ENCODE data around the gene NUBP2. TPM values are rescaled to one million over a fixed set of nuclear protein-coding genes. Genes with fewer than 3 reads are reported as not detected.

Gene NUBP2
- total and polyA plus RNA-seq, 12 donors, result 24.1 to 74.1 (median 29.4) TPM

DNA sequence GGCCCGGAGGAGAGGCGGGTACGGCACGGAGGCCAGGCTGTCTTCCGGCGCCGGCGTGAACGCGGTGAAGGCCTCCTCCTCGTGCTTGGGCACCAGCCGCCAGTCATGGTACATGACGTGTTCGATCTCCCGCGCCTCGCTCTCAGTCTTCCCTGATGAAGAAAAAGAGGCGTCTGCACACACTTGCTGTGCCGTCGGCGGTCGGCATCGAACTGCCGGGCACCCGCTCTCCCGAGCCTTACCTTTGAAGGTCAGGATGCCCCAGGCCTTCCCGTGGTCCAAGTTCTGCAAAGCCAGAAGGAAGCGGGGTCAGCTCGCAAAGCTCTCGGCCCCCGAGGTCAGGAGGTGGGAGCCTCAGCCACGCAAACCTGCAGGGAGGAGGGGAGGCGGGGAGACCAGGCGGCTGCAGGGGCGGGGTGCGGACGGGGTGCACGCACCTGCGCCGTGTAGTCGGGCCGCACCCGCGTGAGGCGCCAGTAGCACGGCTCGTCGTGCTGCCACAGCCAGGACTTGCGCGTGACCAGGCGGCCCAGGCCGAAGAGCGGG is 10.3 kb upstream of the NUBP2 start, which contains the start of gene EME2:
Gene EME2, plus strand, starts transcription at position 449 of the 546 bp plus-strand sequence. CDS start 418 bp downstream, outside the sequence.
- TF ChIP-seq, protein P1, sequence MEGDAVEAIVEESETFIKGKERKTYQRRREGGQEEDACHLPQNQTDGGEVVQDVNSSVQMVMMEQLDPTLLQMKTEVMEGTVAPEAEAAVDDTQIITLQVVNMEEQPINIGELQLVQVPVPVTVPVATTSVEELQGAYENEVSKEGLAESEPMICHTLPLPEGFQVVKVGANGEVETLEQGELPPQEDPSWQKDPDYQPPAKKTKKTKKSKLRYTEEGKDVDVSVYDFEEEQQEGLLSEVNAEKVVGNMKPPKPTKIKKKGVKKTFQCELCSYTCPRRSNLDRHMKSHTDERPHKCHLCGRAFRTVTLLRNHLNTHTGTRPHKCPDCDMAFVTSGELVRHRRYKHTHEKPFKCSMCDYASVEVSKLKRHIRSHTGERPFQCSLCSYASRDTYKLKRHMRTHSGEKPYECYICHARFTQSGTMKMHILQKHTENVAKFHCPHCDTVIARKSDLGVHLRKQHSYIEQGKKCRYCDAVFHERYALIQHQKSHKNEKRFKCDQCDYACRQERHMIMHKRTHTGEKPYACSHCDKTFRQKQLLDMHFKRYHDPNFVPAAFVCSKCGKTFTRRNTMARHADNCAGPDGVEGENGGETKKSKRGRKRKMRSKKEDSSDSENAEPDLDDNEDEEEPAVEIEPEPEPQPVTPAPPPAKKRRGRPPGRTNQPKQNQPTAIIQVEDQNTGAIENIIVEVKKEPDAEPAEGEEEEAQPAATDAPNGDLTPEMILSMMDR (IDR thresholded peaks at IDR 0.05), result no peak
- intact Hi-C loops (cut with DNase I), result loop anchor here in 1 of 10 donors (5.0 kb wide), 1 partner anchor 65 kb away; the partner anchor contains the start of gene MAPK8IP3
- 1% methylated on average over 53 of the region's 53 CpGs for WGBS, 2 donors
- ATAC-seq, result peak in 2 of 8 donors; percentile 0 to 1
- Histone ChIP-seq H3K4me1 (peaks cover 27 to 46% (median 39%) of the 10 kb centered on the region in 9 donors), H3K9me3 (no peaks in the 10 kb centered on the region), H3K36me3 (peaks cover 0 to 52% (median 21%) of the 10 kb centered on the region in 9 donors), H3K4me3 (peak within 1 kb of the TSS; percentile 88 to 100 (median 98)), H3K27me3 (no peaks in the 10 kb centered on the region), H3K27ac (peak within 1 kb of the TSS; percentile 89 to 99 (median 97))
- DNase-seq, result no peak

DNA sequence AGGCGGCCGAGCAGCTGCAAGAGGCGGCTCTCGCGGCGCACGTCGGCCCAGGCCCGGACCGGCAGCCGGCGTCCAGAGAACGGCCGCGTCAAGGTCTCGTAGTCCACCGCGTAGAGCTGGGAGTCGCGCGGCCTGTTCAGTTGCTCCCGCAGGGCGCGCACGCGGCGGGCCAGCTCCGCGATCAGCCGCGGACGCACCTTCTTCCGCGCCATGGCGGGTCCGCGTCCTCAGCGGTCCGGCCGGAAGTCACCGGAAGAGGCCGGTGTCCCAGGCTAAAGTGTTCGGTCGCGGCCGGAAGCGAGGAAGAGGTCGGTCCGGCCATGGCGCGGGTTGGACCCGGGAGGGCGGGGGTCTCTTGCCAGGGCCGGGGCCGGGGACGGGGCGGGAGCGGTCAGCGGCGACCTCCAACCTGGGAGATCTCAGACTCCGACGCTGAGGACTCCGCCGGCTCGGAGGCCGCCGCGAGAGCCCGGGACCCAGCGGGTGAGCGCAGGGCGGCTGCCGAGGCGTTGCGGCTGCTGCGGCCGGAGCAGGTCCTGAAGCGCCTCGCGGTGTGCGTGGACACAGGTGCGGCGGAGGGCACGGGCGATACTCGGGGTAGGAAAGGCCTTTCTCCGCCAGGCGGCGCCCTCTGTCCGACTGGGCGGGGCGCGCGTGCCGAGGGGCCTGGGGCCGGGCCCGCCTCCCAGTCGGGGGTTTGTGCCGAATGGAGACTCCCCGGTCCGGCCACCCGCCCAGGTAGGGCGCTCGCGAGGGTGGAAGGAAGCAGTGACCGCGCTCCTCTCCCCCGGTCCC is 9.7 kb upstream of the NUBP2 start, which contains the start of gene MRPS34:
Gene MRPS34, minus strand, starts transcription at position 227 of the 795 bp plus-strand sequence. Its CDS starts 15 bp downstream, at position 212.
- peak; percentile 79 to 86 for DNase-seq
- 0% methylated on average over 99 to 108 of the region's 108 CpGs for WGBS, 2 donors
- H3K4me1 ChIP-seq, result peaks cover 27 to 46% (median 39%) of the 10 kb centered on the region in 9 donors
- intact Hi-C loops (cut with DNase I), result loop anchor here in 1 of 10 donors (5.0 kb wide), 1 partner anchor 66 kb away; the partner anchor contains the start of gene MAPK8IP3
- H3K36me3 ChIP-seq, result peaks cover 0 to 52% (median 19%) of the 10 kb centered on the region in 9 donors
- peak within 1 kb of the TSS; percentile 88 to 100 (median 98) for H3K4me3 ChIP-seq
- no peaks in the 10 kb centered on the region for H3K9me3 ChIP-seq
- peak; percentile 51 to 78 (median 66) for ATAC-seq
- TF ChIP-seq, protein P1 (IDR thresholded peaks at IDR 0.05), result peak; percentile 35 to 86 (median 73)
- peak within 1 kb of the TSS; percentile 89 to 99 (median 97) for H3K27ac ChIP-seq
- no peaks in the 10 kb centered on the region for H3K27me3 ChIP-seq

DNA sequence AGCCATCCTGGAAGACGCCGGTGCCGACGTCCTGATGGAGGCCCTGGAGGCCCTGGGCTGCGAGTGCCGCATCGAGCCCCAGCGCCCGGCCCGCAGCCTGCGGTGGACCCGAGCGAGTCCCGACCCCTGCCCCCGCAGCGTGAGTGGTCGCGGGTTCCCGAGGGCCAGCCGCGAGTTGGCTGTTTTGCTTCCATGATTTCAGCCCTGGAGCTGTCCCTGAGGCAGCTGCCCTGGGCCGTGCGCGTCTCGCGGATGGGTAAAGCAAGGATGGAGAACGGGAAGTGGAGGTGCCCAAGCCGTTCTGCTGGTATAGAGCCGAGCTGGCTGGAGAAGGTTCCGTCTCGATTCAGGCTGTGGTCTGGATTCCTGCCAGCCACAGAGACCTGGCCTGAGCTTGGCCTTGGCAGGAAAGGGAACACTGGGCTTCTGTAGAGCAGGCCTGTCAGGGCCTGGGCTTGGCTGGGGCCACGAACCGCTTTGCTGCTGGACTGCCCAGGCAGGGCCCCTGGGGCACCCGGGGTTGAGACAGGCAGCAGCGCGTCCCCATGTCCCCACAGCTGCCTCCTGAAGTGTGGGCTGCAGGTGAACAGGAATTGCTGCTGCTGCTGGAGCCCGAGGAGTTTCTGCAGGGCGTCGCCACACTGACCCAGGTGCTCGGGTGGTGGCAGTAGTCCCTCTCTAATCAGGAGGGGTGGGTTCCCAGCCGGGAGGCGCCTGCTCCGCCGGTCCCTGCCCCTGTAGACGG is 8.9 kb upstream of the NUBP2 start:
- Histone ChIP-seq H3K4me3 (peak overlapping the region; percentile 88 to 100 (median 98)), H3K36me3 (peaks cover 0 to 52% (median 17%) of the 10 kb centered on the region in 9 donors), H3K27me3 (no peaks in the 10 kb centered on the region), H3K27ac (peak overlapping the region; percentile 89 to 99 (median 97)), H3K4me1 (peaks cover 27 to 46% (median 39%) of the 10 kb centered on the region in 9 donors), H3K9me3 (no peaks in the 10 kb centered on the region)
- DNase-seq, result no peak
- intact Hi-C loops (cut with DNase I), result loop anchor here in 1 of 10 donors (5.0 kb wide), 1 partner anchor 67 kb away; the partner anchor contains the start of gene MAPK8IP3
- peak in 2 of 8 donors; percentile 0 to 1 for ATAC-seq
- TF ChIP-seq, protein P1 (IDR thresholded peaks at IDR 0.05), result peak in 1 of 9 donors; percentile 9
- WGBS, 2 donors, result 14 to 15% methylated on average over 40 to 45 of the region's 45 CpGs
